Measurements from ENCODE around the gene TMCC3.

TMCC3 gene

GRCh38 chr12:94686834-94687628 is 36.7 kb upstream of the TMCC3 start:
- Histone ChIP-seq H3K27me3 (ENCODE audit: control insufficient read depth, insufficient read depth, low read length) (no peaks in the 10 kb centered on the region), H3K36me3 (ENCODE audit: control insufficient read depth, insufficient read depth, low read length) (no peaks in the 10 kb centered on the region), H3K27ac (ENCODE audit: low read depth, low read length) (no peak overlapping the region)

GRCh38 chr12:94684416-94685142 is 34.2 kb upstream of the TMCC3 start:
- Histone ChIP-seq H3K4me3 (ENCODE audit: low read depth, low read length) (no peak overlapping the region), H3K27me3 (ENCODE audit: control insufficient read depth, insufficient read depth, low read length) (no peaks in the 10 kb centered on the region), H3K9ac (ENCODE audit: low read depth, low read length) (no peak overlapping the region), H3K27ac (ENCODE audit: low read depth, low read length) (no peak overlapping the region), H3K9me3 (ENCODE audit: control insufficient read depth, insufficient read depth, low read length) (no peaks in the 10 kb centered on the region), H3K36me3 (ENCODE audit: control insufficient read depth, insufficient read depth, low read length) (no peaks in the 10 kb centered on the region), H3K4me1 (ENCODE audit: control insufficient read depth, insufficient read depth, low read length) (no peaks in the 10 kb centered on the region)

More at GRCh38 chr12:94686834-94687628, 36.7 kb upstream of the TMCC3 start:
- H3K4me3 ChIP-seq (ENCODE audit: low read depth, low read length): no peak overlapping the region
- no peak overlapping the region for H3K9ac ChIP-seq (ENCODE audit: low read depth, low read length)
- H3K9me3 ChIP-seq (ENCODE audit: control insufficient read depth, insufficient read depth, low read length): no peaks in the 10 kb centered on the region
- H3K4me1 ChIP-seq (ENCODE audit: control insufficient read depth, insufficient read depth, low read length): no peaks in the 10 kb centered on the region

- no peak overlapping the region for H3K9ac ChIP-seq (ENCODE audit: low read depth, low read length)
Measured at GRCh38 chr12:94679554-94680195, 29.3 kb upstream of the TMCC3 start.

GRCh38 chr12:94678849-94679248 is 28.5 kb upstream of the TMCC3 start:
- Histone ChIP-seq H3K27me3 (ENCODE audit: control insufficient read depth, insufficient read depth, low read length) (no peaks in the 10 kb centered on the region), H3K9ac (ENCODE audit: low read depth, low read length) (no peak overlapping the region), H3K4me3 (ENCODE audit: low read depth, low read length) (no peak overlapping the region), H3K9me3 (ENCODE audit: control insufficient read depth, insufficient read depth, low read length) (no peaks in the 10 kb centered on the region), H3K27ac (ENCODE audit: low read depth, low read length) (no peak overlapping the region), H3K4me1 (ENCODE audit: control insufficient read depth, insufficient read depth, low read length) (0 out of 2 replicates have a peak, but pooled peaks cover 12% of the 10 kb centered on the region), H3K36me3 (ENCODE audit: control insufficient read depth, insufficient read depth, low read length) (no peaks in the 10 kb centered on the region)

More at GRCh38 chr12:94679554-94680195, 29.3 kb upstream of the TMCC3 start:
- H3K4me3 ChIP-seq (ENCODE audit: low read depth, low read length): no peak overlapping the region
- H3K4me1 ChIP-seq (ENCODE audit: control insufficient read depth, insufficient read depth, low read length): 0 out of 2 replicates have a peak, but pooled peaks cover 12% of the 10 kb centered on the region
- no peaks in the 10 kb centered on the region for H3K27me3 ChIP-seq (ENCODE audit: control insufficient read depth, insufficient read depth, low read length)
- no peaks in the 10 kb centered on the region for H3K36me3 ChIP-seq (ENCODE audit: control insufficient read depth, insufficient read depth, low read length)
- no peaks in the 10 kb centered on the region for H3K9me3 ChIP-seq (ENCODE audit: control insufficient read depth, insufficient read depth, low read length)
- no peak overlapping the region for H3K27ac ChIP-seq (ENCODE audit: low read depth, low read length)

GRCh38 chr12:94678379-94678778 is 28.0 kb upstream of the TMCC3 start:
- Histone ChIP-seq H3K4me1 (ENCODE audit: control insufficient read depth, insufficient read depth, low read length) (0 out of 2 replicates have a peak, but pooled peaks cover 12% of the 10 kb centered on the region), H3K9me3 (ENCODE audit: control insufficient read depth, insufficient read depth, low read length) (no peaks in the 10 kb centered on the region)

GRCh38 chr12:94677778-94678177 is 27.4 kb upstream of the TMCC3 start:
- peaks cover 12% of the 10 kb centered on the region; the same call in 1 of the 2 replicates for H3K4me1 ChIP-seq (ENCODE audit: control insufficient read depth, insufficient read depth, low read length)
- H3K4me3 ChIP-seq (ENCODE audit: low read depth, low read length): no peak overlapping the region
- no peak overlapping the region for H3K9ac ChIP-seq (ENCODE audit: low read depth, low read length)
- no peaks in the 10 kb centered on the region for H3K9me3 ChIP-seq (ENCODE audit: control insufficient read depth, insufficient read depth, low read length)
- H3K27ac ChIP-seq (ENCODE audit: low read depth, low read length): no peak overlapping the region
- no peaks in the 10 kb centered on the region for H3K27me3 ChIP-seq (ENCODE audit: control insufficient read depth, insufficient read depth, low read length)
- no peaks in the 10 kb centered on the region for H3K36me3 ChIP-seq (ENCODE audit: control insufficient read depth, insufficient read depth, low read length)

More at GRCh38 chr12:94678379-94678778, 28.0 kb upstream of the TMCC3 start:
- Histone ChIP-seq H3K27me3 (ENCODE audit: control insufficient read depth, insufficient read depth, low read length) (no peaks in the 10 kb centered on the region), H3K9ac (ENCODE audit: low read depth, low read length) (no peak overlapping the region), H3K27ac (ENCODE audit: low read depth, low read length) (no peak overlapping the region), H3K4me3 (ENCODE audit: low read depth, low read length) (no peak overlapping the region), H3K36me3 (ENCODE audit: control insufficient read depth, insufficient read depth, low read length) (no peaks in the 10 kb centered on the region)

- H3K27ac ChIP-seq (ENCODE audit: low read depth, low read length): no peak overlapping the region
- H3K36me3 ChIP-seq (ENCODE audit: control insufficient read depth, insufficient read depth, low read length): no peaks in the 10 kb centered on the region
- H3K9ac ChIP-seq (ENCODE audit: low read depth, low read length): no peak overlapping the region
- H3K4me1 ChIP-seq (ENCODE audit: control insufficient read depth, insufficient read depth, low read length): peaks cover 18% of the 10 kb centered on the region; the same call in 1 of the 2 replicates
- H3K9me3 ChIP-seq (ENCODE audit: control insufficient read depth, insufficient read depth, low read length): no peaks in the 10 kb centered on the region
- H3K27me3 ChIP-seq (ENCODE audit: control insufficient read depth, insufficient read depth, low read length): no peaks in the 10 kb centered on the region
- H3K4me3 ChIP-seq (ENCODE audit: low read depth, low read length): no peak overlapping the region
Measured at GRCh38 chr12:94676922-94677321, 26.6 kb upstream of the TMCC3 start.

- Histone ChIP-seq H3K9ac (ENCODE audit: low read depth, low read length) (no peak overlapping the region), H3K4me1 (ENCODE audit: control insufficient read depth, insufficient read depth, low read length) (peaks cover 18% of the 10 kb centered on the region; the same call in 1 of the 2 replicates), H3K27me3 (ENCODE audit: control insufficient read depth, insufficient read depth, low read length) (no peaks in the 10 kb centered on the region), H3K4me3 (ENCODE audit: low read depth, low read length) (no peak overlapping the region), H3K36me3 (ENCODE audit: control insufficient read depth, insufficient read depth, low read length) (no peaks in the 10 kb centered on the region), H3K27ac (ENCODE audit: low read depth, low read length) (no peak overlapping the region), H3K9me3 (ENCODE audit: control insufficient read depth, insufficient read depth, low read length) (no peaks in the 10 kb centered on the region)
Measured at GRCh38 chr12:94676031-94676641, 25.8 kb upstream of the TMCC3 start.

- Histone ChIP-seq H3K27me3 (ENCODE audit: control insufficient read depth, insufficient read depth, low read length) (no peaks in the 10 kb centered on the region), H3K27ac (ENCODE audit: low read depth, low read length) (no peak overlapping the region), H3K4me3 (ENCODE audit: low read depth, low read length) (no peak overlapping the region), H3K9ac (ENCODE audit: low read depth, low read length) (no peak overlapping the region), H3K4me1 (ENCODE audit: control insufficient read depth, insufficient read depth, low read length) (peaks cover 18% of the 10 kb centered on the region; the same call in 1 of the 2 replicates), H3K36me3 (ENCODE audit: control insufficient read depth, insufficient read depth, low read length) (no peaks in the 10 kb centered on the region), H3K9me3 (ENCODE audit: control insufficient read depth, insufficient read depth, low read length) (no peaks in the 10 kb centered on the region)
Measured at GRCh38 chr12:94674835-94675234, 24.5 kb upstream of the TMCC3 start.

- no peaks in the 10 kb centered on the region for H3K27me3 ChIP-seq (ENCODE audit: control insufficient read depth, insufficient read depth, low read length)
- no peak overlapping the region for H3K4me3 ChIP-seq (ENCODE audit: low read depth, low read length)
- no peak overlapping the region for H3K9ac ChIP-seq (ENCODE audit: low read depth, low read length)
- H3K4me1 ChIP-seq (ENCODE audit: control insufficient read depth, insufficient read depth, low read length): peaks cover 15% of the 10 kb centered on the region; the same call in 1 of the 2 replicates
- no peaks in the 10 kb centered on the region for H3K9me3 ChIP-seq (ENCODE audit: control insufficient read depth, insufficient read depth, low read length)
- no peak overlapping the region for H3K27ac ChIP-seq (ENCODE audit: low read depth, low read length)
- no peaks in the 10 kb centered on the region for H3K36me3 ChIP-seq (ENCODE audit: control insufficient read depth, insufficient read depth, low read length)
Measured at GRCh38 chr12:94674051-94674451, 23.7 kb upstream of the TMCC3 start.
